Measurements from ENCODE around the gene BICRA.

DNA sequence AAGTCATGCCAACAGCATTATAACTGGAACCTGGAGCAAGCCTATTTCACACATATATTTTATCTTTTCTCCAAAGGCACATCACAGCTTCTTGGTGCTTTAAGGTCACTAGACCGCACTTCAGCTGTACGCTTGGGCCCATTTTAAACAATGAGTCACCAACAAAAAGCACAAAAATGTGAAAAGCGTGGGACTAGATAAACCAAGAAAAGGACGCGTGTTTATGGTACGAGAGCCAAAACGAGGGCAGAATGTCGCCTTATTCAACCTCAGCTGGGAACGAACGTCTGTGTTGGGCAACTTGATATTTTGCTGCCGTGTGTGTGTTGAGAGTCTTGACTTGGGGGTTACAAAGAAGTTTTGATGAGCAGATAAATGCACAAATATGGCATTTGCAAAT is 95.1 kb downstream of the BICRA start:
- TF ChIP-seq EZH2 (IDR thresholded peaks at IDR 0.05) (no peak), CTCF (IDR thresholded peaks at IDR 0.05) (no peak)

Data from neural progenitor cell (in vitro differentiated cells).